Neutrophil (primary cell): ENCODE measurements around the gene RTL1.

Experiments used
- H3K27ac ChIP-seq: fragments of 200-600 bp; sonication (generic); 2 replicates; pipeline ENCODE4 v1.5.1; 2016; ENCODE audit warnings: mild to moderate bottlenecking, moderate library complexity
- H3K27me3 ChIP-seq: fragments of 200-600 bp; sonication (generic); 2 replicates; pipeline ENCODE4 v1.6.0; 2016; ENCODE audit warnings: mild to moderate bottlenecking
- H3K36me3 ChIP-seq: fragments of 200-600 bp; sonication (generic); 2 replicates; pipeline ENCODE4 v1.5.1; 2017
- H3K4me1 ChIP-seq, 2 experiments: fragments of 200-600 bp in 1 of 2; sonication (generic) in 1 of 2; 1 replicate in 1 of 2; 2 replicates in 1 of 2; pipeline versions ENCODE4 v1.5.1 to v1.6.1; 2013 to 2016; ENCODE audit warnings: low read depth in 1 of 2, low read length in 1 of 2, mild to moderate bottlenecking in 1 of 2, moderate library complexity in 1 of 2; ENCODE audit not compliant: control insufficient read depth in 1 of 2, insufficient read depth in 1 of 2
- H3K4me3 ChIP-seq, 2 experiments: fragments of 200-600 bp in 1 of 2; sonication (generic) in 1 of 2; 1 replicate in 1 of 2; 2 replicates in 1 of 2; pipeline ENCODE4 v1.5.1; 2013 to 2016; ENCODE audit warnings: low read depth in 1 of 2, low read length in 1 of 2, mild to moderate bottlenecking in 1 of 2, moderate library complexity in 1 of 2
- H3K9me3 ChIP-seq: fragments of 200-600 bp; sonication (generic); 2 replicates; pipeline ENCODE4 v1.5.1; 2016
- TF ChIP-seq, protein P1 (sequence below): fragments of 200-600 bp; sonication (generic); IDR thresholded peaks from 2 replicates; pipeline ENCODE4 v1.5.1; 2016; ENCODE audit warnings: antibody characterized with exemption

RTL1 gene

DNA sequence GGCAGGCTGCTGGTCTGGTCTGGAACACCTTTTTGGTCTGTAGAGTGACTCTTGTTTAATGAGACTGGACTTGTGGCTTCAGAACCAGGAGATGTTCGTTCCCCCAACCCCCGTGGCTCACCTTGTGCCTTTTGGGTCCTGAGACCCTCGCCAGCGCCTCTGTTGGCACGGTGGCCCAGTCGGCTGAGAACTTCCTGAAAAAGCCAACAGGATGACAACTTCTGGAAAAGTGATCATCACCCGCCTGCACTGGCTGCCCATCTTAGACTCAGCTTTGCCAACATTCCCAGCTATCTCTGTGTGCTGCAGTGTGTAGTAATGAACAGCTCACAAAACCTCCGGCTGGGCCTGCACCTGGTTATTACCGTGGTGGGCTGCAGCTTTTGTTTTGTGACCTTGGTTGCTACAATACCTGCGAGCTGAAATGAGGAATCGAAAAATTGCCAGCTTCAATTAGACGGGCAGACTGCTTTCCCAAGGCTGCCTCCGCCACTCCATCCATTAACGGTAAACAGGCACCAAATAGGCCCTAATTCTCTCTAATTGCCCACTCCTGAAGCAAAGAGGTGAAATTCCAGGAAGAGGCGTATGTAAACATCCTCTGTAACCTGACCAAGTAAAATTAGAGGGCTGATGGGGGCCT is 61.6 kb downstream of the RTL1 start:
- H3K4me1 ChIP-seq: peaks cover 33% of the 10 kb centered on the region in 2 experiments
- H3K27me3 ChIP-seq: no peaks in the 10 kb centered on the region
- no peaks in the 10 kb centered on the region for H3K36me3 ChIP-seq
- TF ChIP-seq, protein P1, sequence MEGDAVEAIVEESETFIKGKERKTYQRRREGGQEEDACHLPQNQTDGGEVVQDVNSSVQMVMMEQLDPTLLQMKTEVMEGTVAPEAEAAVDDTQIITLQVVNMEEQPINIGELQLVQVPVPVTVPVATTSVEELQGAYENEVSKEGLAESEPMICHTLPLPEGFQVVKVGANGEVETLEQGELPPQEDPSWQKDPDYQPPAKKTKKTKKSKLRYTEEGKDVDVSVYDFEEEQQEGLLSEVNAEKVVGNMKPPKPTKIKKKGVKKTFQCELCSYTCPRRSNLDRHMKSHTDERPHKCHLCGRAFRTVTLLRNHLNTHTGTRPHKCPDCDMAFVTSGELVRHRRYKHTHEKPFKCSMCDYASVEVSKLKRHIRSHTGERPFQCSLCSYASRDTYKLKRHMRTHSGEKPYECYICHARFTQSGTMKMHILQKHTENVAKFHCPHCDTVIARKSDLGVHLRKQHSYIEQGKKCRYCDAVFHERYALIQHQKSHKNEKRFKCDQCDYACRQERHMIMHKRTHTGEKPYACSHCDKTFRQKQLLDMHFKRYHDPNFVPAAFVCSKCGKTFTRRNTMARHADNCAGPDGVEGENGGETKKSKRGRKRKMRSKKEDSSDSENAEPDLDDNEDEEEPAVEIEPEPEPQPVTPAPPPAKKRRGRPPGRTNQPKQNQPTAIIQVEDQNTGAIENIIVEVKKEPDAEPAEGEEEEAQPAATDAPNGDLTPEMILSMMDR: no peak
- H3K4me3 ChIP-seq: peak overlapping the region; percentile 37 to 53
- peak overlapping the region; percentile 88 for H3K27ac ChIP-seq
- H3K9me3 ChIP-seq: no peaks in the 10 kb centered on the region

DNA sequence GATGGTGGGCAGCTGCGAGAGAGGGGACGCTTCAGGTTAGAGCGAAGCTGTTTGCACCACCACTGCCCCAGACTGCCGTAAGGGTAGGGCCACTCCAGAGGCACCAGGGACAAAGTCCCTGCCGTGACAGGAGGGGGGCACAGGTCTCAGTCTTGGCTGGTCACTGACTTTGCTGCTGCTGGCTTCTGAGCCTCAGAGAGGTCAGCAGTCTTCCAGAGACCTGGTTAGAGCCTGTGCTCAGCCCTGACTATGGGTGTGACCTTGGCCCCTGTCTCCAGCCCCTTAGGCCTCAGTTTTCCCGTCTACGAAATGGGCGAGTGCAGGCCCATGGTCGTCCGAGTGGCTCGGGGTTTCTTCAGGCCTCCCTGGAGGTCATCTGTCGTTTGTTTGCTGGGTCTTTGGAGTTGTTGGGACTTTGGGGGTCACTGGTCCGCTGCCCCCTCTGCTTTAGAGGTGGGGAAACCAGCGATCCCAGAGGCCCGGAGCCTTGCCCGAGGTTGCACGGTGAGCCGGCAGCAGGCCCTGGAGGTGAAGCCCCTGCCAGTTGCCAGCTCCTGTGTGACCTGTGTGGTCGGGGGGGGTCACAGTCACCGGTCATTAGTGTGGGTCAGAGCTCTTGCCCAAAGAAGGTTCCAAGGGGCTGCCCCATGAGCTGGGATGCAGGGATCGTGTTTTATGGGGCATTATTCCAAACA is 62.3 kb downstream of the RTL1 start:
- Histone ChIP-seq H3K27me3 (no peaks in the 10 kb centered on the region), H3K27ac (peak overlapping the region; percentile 88), H3K4me1 (peaks cover 33% of the 10 kb centered on the region in 2 experiments), H3K4me3 (peak overlapping the region in 1 of 2 experiments; percentile 37), H3K36me3 (no peaks in the 10 kb centered on the region), H3K9me3 (no peaks in the 10 kb centered on the region)
- TF ChIP-seq, protein P1: no peak

DNA sequence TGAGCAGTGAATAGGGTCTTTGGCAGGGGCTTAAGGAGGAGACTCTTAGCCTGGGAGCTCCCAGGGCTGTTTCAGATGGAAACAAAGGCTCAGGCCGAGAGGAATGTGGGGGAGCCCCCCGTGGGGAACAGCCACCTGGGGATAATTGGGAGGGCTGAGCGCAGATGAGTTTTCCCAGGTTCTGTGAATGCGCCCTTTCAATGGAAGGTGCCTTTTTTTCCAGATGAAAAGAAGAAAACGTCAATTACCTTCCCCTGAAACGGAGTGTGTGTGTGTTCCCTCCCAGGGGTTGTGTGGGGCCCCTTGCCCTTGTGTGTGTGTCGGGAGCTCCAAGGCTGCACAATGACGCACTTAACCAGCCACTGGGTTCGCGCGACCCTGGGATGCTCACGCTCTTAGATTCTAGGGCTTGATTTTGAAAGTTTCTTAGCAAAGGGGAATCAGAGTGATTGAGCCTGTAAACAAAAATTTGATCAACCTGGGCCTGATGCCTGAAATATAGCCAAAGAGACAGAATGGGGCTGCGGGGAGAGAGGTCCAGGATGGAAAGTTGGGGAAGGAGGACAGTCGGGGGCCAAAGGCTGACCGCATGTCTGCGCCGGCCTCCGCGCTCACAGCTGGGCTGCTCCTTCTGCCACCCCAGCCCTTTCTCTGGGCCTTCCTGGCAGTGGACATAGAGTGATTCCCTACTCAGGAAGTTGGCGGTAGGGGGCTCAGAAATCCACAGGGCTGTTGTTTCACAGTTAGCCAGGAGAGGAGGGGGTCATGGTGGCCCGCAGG is 63.0 kb downstream of the RTL1 start:
- Histone ChIP-seq H3K9me3 (no peaks in the 10 kb centered on the region), H3K27me3 (no peaks in the 10 kb centered on the region), H3K36me3 (no peaks in the 10 kb centered on the region), H3K27ac (peak overlapping the region; percentile 88), H3K4me3 (no peak overlapping the region), H3K4me1 (peaks cover 33% of the 10 kb centered on the region in 2 experiments)
- TF ChIP-seq, protein P1: no peak

DNA sequence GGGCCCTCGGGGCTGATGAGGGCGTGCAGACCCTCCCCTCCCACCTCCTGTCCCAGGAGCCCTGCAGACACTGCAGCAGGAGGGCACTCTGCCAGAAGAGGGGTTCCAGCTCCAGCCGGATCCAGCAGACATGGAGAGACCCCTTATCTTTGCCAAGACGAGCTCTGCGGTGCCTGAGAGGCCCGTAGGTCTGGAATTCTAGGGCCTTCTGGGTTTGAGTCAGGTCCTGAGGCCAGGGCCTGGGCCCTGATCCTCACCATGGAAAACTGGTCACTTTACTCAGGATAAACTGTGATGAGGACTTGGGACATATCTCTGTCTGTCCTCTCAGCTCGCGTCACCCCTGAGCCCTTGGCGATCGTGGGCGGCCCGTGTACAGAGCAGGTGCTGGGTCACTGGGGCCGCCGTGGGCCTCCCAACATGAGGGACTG is 63.8 kb downstream of the RTL1 start:
- Histone ChIP-seq H3K27ac (no peak overlapping the region), H3K4me1 (peaks cover 33% of the 10 kb centered on the region in 2 experiments), H3K27me3 (no peaks in the 10 kb centered on the region), H3K36me3 (no peaks in the 10 kb centered on the region), H3K4me3 (no peak overlapping the region), H3K9me3 (no peaks in the 10 kb centered on the region)
- TF ChIP-seq, protein P1: no peak

DNA sequence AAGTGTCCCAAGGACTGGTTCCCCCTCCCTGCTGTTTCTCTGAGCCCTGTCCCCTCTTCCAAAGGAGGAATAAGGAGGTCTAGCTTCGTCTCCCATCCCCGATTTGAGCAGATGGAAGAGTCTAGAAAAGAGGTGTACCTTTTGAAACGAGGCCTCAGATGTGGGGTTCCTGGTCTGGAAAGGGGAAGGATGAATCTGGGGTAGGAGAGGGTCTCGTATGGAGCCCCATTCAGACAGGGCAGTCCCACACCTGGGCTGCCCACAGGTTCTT is 64.3 kb downstream of the RTL1 start:
- Histone ChIP-seq H3K36me3 (no peaks in the 10 kb centered on the region), H3K27me3 (no peaks in the 10 kb centered on the region)

More for the DNA sequence above, 64.3 kb downstream of the RTL1 start:
- Histone ChIP-seq H3K4me1 (peaks cover 32% of the 10 kb centered on the region in 2 experiments), H3K9me3 (no peaks in the 10 kb centered on the region), H3K27ac (no peak overlapping the region), H3K4me3 (no peak overlapping the region)
- TF ChIP-seq, protein P1: no peak
